Measurements from ENCODE around the gene RPS6KB2.

DNA sequence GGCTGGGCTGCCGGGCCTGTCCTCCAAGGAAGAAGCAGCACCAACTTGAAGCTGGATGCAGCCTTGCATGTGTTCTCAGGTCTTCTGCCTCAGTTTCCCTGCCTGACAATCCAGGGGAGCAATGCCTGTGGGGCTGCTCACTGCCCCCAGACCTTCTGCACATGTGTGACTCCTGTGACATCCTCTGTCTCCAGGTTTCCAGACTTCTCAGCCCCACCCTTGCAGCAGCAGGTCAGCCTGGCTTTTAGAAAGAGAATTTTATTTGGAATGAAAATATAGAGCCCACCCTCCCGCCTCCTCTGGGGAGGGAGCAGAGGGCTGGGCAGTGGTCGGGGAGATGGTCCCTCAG lies 9.5 kb downstream of the RPS6KB2 start:
- TF ChIP-seq, protein P1, sequence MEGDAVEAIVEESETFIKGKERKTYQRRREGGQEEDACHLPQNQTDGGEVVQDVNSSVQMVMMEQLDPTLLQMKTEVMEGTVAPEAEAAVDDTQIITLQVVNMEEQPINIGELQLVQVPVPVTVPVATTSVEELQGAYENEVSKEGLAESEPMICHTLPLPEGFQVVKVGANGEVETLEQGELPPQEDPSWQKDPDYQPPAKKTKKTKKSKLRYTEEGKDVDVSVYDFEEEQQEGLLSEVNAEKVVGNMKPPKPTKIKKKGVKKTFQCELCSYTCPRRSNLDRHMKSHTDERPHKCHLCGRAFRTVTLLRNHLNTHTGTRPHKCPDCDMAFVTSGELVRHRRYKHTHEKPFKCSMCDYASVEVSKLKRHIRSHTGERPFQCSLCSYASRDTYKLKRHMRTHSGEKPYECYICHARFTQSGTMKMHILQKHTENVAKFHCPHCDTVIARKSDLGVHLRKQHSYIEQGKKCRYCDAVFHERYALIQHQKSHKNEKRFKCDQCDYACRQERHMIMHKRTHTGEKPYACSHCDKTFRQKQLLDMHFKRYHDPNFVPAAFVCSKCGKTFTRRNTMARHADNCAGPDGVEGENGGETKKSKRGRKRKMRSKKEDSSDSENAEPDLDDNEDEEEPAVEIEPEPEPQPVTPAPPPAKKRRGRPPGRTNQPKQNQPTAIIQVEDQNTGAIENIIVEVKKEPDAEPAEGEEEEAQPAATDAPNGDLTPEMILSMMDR (IDR thresholded peaks at IDR 0.05): no peak
- TF ChIP-seq POLR2A (IDR thresholded peaks at IDR 0.05) (no peak), EP300 (IDR thresholded peaks at IDR 0.05) (no peak)
